ENCODE results near the gene ARHGEF19. TPM values are rescaled to one million over a fixed set of nuclear protein-coding genes. Genes with fewer than 3 reads are reported as not detected.
"Not testable (repeated sequence)": the region's sequence is repeated elsewhere in the genome, so short reads cannot be mapped to it uniquely, and the experiment has no call there.

Gene ARHGEF19
- total and polyA plus RNA-seq, 8 donors = 5.0 to 17.1 (median 9.7) TPM

DNA sequence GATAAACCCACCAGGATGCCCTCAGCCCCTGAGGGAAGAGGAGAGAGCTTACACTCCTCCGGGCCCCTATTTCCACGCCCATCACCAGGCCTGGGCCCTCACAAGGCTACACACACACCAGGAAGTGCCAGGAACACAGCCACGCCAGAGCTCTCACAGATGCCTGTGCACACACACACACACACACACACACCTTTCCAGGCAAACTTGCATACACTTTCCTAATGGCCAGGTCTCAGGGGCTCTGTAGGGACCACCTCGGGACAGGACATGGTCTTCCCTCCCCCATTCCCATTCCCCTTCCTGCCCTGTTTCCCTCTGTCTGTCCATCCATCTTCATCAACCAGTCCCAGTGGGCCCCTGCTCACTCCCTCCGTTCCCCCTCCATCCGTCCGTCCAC is 46.9 kb downstream of the ARHGEF19 start:
- WGBS, 2 donors = 70 to 87% methylated on average over 5 to 7 of the region's 7 CpGs
- TF ChIP-seq, protein P1, sequence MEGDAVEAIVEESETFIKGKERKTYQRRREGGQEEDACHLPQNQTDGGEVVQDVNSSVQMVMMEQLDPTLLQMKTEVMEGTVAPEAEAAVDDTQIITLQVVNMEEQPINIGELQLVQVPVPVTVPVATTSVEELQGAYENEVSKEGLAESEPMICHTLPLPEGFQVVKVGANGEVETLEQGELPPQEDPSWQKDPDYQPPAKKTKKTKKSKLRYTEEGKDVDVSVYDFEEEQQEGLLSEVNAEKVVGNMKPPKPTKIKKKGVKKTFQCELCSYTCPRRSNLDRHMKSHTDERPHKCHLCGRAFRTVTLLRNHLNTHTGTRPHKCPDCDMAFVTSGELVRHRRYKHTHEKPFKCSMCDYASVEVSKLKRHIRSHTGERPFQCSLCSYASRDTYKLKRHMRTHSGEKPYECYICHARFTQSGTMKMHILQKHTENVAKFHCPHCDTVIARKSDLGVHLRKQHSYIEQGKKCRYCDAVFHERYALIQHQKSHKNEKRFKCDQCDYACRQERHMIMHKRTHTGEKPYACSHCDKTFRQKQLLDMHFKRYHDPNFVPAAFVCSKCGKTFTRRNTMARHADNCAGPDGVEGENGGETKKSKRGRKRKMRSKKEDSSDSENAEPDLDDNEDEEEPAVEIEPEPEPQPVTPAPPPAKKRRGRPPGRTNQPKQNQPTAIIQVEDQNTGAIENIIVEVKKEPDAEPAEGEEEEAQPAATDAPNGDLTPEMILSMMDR (IDR thresholded peaks at IDR 0.05) = no peak
- FAIRE-seq (no peak), DNase-seq (no peak), ATAC-seq (peak in 3 of 4 donors; percentile 18 to 42 (median 26))
- peaks cover 0 to 5% (median 4%) of the 10 kb centered on the region in 3 donors for H3K4me1 ChIP-seq
- H3K4me3 ChIP-seq = no peak overlapping the region
- intact Hi-C loops (cut with DNase I) = no loop called here
- H3K36me3 ChIP-seq = no peaks in the 10 kb centered on the region
- H3K27me3 ChIP-seq = no peaks in the 10 kb centered on the region
- peak overlapping the region in 3 of 4 donors; percentile 17 to 71 (median 70) for H3K27ac ChIP-seq
- no peaks in the 10 kb centered on the region for H3K9me3 ChIP-seq

DNA sequence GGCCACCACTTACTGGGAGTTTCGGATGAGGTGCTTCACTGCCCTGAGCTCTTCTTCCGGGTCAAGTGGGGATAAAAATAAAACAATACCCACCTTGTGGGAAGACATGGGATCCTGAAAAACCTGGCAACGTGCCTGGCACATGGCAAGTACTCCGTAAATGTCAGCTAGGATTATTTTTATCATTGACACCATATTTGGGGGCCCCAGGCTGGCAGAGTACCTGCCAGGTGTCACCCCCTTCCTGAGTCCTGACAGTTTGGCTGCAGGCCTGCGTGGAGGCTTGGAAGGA is 47.4 kb downstream of the ARHGEF19 start:
- TF ChIP-seq, protein P1 (IDR thresholded peaks at IDR 0.05) = no peak
- no peak overlapping the region for H3K4me3 ChIP-seq
- H3K36me3 ChIP-seq = no peaks in the 10 kb centered on the region
- H3K27ac ChIP-seq = peak overlapping the region in 3 of 4 donors; percentile 17 to 71 (median 70)
- no peaks in the 10 kb centered on the region for H3K27me3 ChIP-seq
- 40 to 44% methylated on average over 4 to 5 of the region's 5 CpGs for WGBS, 2 donors
- H3K9me3 ChIP-seq = no peaks in the 10 kb centered on the region
- FAIRE-seq (no peak), ATAC-seq (peak in 1 of 4 donors; percentile 18), DNase-seq (no peak)
- intact Hi-C loops (cut with DNase I) = no loop called here
- H3K4me1 ChIP-seq = peaks cover 0 to 5% (median 4%) of the 10 kb centered on the region in 3 donors

GRCh38 chr1:16164213-16165072 is 48.0 kb downstream of the ARHGEF19 start:
- WGBS, 2 donors = 48 to 50% methylated on average over 17 of the region's 17 CpGs
- intact Hi-C loops (cut with DNase I) = no loop called here
- no peaks in the 10 kb centered on the region for H3K9me3 ChIP-seq
- ATAC-seq (peak in 3 of 4 donors; percentile 39 to 70 (median 58)), DNase-seq (no peak), FAIRE-seq (no peak)
- no peak overlapping the region for H3K4me3 ChIP-seq
- TF ChIP-seq, protein P1 (IDR thresholded peaks at IDR 0.05) = no peak
- H3K27me3 ChIP-seq = no peaks in the 10 kb centered on the region
- no peaks in the 10 kb centered on the region for H3K36me3 ChIP-seq
- peak overlapping the region in 3 of 4 donors; percentile 17 to 71 (median 70) for H3K27ac ChIP-seq
- H3K4me1 ChIP-seq = peaks cover 0 to 5% (median 4%) of the 10 kb centered on the region in 3 donors

GRCh38 chr1:16163608-16164212 is 48.7 kb downstream of the ARHGEF19 start:
- H3K4me1 ChIP-seq; H3K27me3 ChIP-seq; DNase-seq; FAIRE-seq; H3K9me3 ChIP-seq; intact Hi-C loops (cut with DNase I); H3K4me3 ChIP-seq; ATAC-seq; H3K36me3 ChIP-seq: not testable (repeated sequence)
- WGBS, 2 donors = 80 to 87% methylated on average over 12 of the region's 12 CpGs
- H3K27ac ChIP-seq = peak overlapping the region in 1 of 4 donors; percentile 70

- Histone ChIP-seq H3K9me3 (no peaks in the 10 kb centered on the region), H3K27me3 (no peaks in the 10 kb centered on the region), H3K4me1 (no peaks in the 10 kb centered on the region), H3K36me3 (no peaks in the 10 kb centered on the region), H3K4me3 (no peak overlapping the region), H3K27ac (no peak overlapping the region)
- TF ChIP-seq, protein P1 (IDR thresholded peaks at IDR 0.05) = no peak
- no peak for ATAC-seq
- FAIRE-seq = no peak
- DNase-seq = no peak
- 67 to 73% methylated on average over 31 to 32 of the region's 32 CpGs for WGBS, 2 donors
- intact Hi-C loops (cut with DNase I) = no loop called here
Measured at GRCh38 chr1:16162163-16162822, 50.2 kb downstream of the ARHGEF19 start.
